GM10248 (cell line): Measurements from ENCODE around the gene EHD3.

Experiments used
- CTCF ChIA-PET: fragments of 300-600 bp; sonication (Branson Sonifier 250); formaldehyde crosslinking; extraction: SDS; loops from one replicate; lab custom pipeline; 2021; ENCODE audit warnings: antibody characterized with exemption; lab: Yijun Ruan, JAX
- POLR2A ChIA-PET: fragments of 350-650 bp; sonication (Branson Sonifier 250); formaldehyde crosslinking; extraction: SDS; loops from one replicate; lab custom pipeline; 2020; ENCODE audit warnings: antibody characterized with exemption; lab: Yijun Ruan, JAX
- DNase-seq: peaks from one replicate; pipeline ENCODE4 v3.0.0; 2012; ENCODE audit errors: extremely low spot score
- CTCF ChIP-seq: IDR thresholded peaks from 2 replicates; pipeline ENCODE4 v1.5.1; 2012; ENCODE audit warnings: mild to moderate bottlenecking, low read depth; ENCODE audit errors: extremely low read depth, missing control alignments, control extremely low read depth

Gene EHD3

GRCh38 chr2:31248139-31248538 is 14.2 kb downstream of the EHD3 start:
- no peak for DNase-seq
- ChIA-PET POLR2A (no interaction called here), CTCF (interaction anchor here (0.9 to 1.7 kb wide), 3 partner anchors 10 to 85 kb away, joined by 3 to 5 read pairs (median 3); no protein-coding TSS in a partner anchor)
- TF ChIP-seq CTCF, result no peak

- no peak for DNase-seq
- no peak for TF ChIP-seq CTCF
- CTCF ChIA-PET, result interaction anchor here (0.9 to 1.7 kb wide), 4 partner anchors 9 to 84 kb away, joined by 3 to 5 read pairs (median 3); no protein-coding TSS in a partner anchor
- POLR2A ChIA-PET, result interaction anchor here (0.5 kb wide), 1 partner anchor 39 kb away, joined by 3 read pairs; no protein-coding TSS in a partner anchor
Observed at GRCh38 chr2:31249009-31249690, 15.2 kb downstream of the EHD3 start.

GRCh38 chr2:31251018-31251417 is 17.1 kb downstream of the EHD3 start:
- POLR2A ChIA-PET, result no interaction called here

GRCh38 chr2:31251851-31252250 is 17.9 kb downstream of the EHD3 start:
- no peak for DNase-seq
- CTCF ChIA-PET, result no interaction called here
- no peak for TF ChIP-seq CTCF
- POLR2A ChIA-PET, result no interaction called here

More at GRCh38 chr2:31251018-31251417, 17.1 kb downstream of the EHD3 start:
- TF ChIP-seq CTCF, result no peak
- DNase-seq, result no peak
- CTCF ChIA-PET, result interaction anchor here (1.3 kb wide), 1 partner anchor 9 kb away, joined by 3 read pairs; no protein-coding TSS in a partner anchor

- ChIA-PET CTCF (interaction anchor here (0.8 to 1.7 kb wide), 3 partner anchors 9 to 101 kb away, joined by 3 to 8 read pairs (median 4); partner anchors contain the start of gene EHD3), POLR2A (no interaction called here)
- no peak for DNase-seq
- no peak for TF ChIP-seq CTCF
Observed at GRCh38 chr2:31253356-31254131, 19.6 kb downstream of the EHD3 start.
